Neural cell (in vitro differentiated cells): ENCODE measurements around the gene YKT6. TPM values are rescaled to one million over a fixed set of nuclear protein-coding genes. Genes with fewer than 3 reads are reported as not detected.

Experiments used
- H2AFZ ChIP-seq: fragments of 200-600, 300-800 bp; sonication (generic), shearing (Covaris generic); 2 replicates; pipeline ENCODE4 v1.6.0; 2014; ENCODE audit warnings: low read depth, mild to moderate bottlenecking, antibody characterized with exemption, low read length, moderate library complexity
- H3F3A ChIP-seq: fragments of 200-600 bp; shearing (Covaris generic); 2 replicates; pipeline ENCODE4 v1.6.1; 2016; ENCODE audit warnings: mild to moderate bottlenecking, moderate library complexity, mixed read lengths, antibody characterized with exemption, low read length; ENCODE audit not compliant: insufficient read depth, poor library complexity, severe bottlenecking
- H3K27ac ChIP-seq: fragments of 200-600, 300-800 bp; sonication (generic), shearing (Covaris generic); 2 replicates; pipeline ENCODE4 v1.5.1; 2014; ENCODE audit warnings: mild to moderate bottlenecking, low read length, moderate library complexity
- H3K27me3 ChIP-seq: fragments of 300-800, 200-600 bp; sonication (generic), shearing (Covaris generic); 2 replicates; pipeline ENCODE4 v1.6.0; 2014; ENCODE audit warnings: mild to moderate bottlenecking, low read depth, low read length, moderate library complexity; ENCODE audit not compliant: insufficient read depth
- H3K36me3 ChIP-seq: fragments of 300-800, 200-600 bp; sonication (generic), shearing (Covaris generic); 2 replicates; pipeline ENCODE4 v1.5.1; 2014; ENCODE audit warnings: mild to moderate bottlenecking, antibody characterized with exemption, low read length, moderate library complexity; ENCODE audit not compliant: insufficient read depth
- H3K4me2 ChIP-seq: fragments of 300-800, 200-600 bp; sonication (generic), shearing (Covaris generic); 2 replicates; pipeline ENCODE4 v1.6.0; 2014; ENCODE audit warnings: mild to moderate bottlenecking, low read length
- H3K4me3 ChIP-seq: fragments of 300-800, 200-600 bp; sonication (generic), shearing (Covaris generic); 2 replicates; pipeline ENCODE4 v1.5.1; 2014; ENCODE audit warnings: mild to moderate bottlenecking, low read length, moderate library complexity
- H3K79me2 ChIP-seq: fragments of 200-600 bp; shearing (Covaris generic); replicated peaks from 2 replicates; pipeline ENCODE4 v1.6.0; 2014; ENCODE audit warnings: mild to moderate bottlenecking, low read length, moderate library complexity; ENCODE audit not compliant: insufficient read depth
- H3K9ac ChIP-seq: fragments of 300-800, 200-600 bp; sonication (generic), shearing (Covaris generic); 2 replicates; pipeline ENCODE4 v1.6.1; 2016; ENCODE audit warnings: mild to moderate bottlenecking, low read length, mixed read lengths
- H3K9me2 ChIP-seq: fragments of 200-600 bp; shearing (Covaris generic); 2 replicates; pipeline ENCODE4 v1.6.1; 2016; ENCODE audit warnings: mild to moderate bottlenecking, low read length, mixed read lengths; ENCODE audit not compliant: insufficient read depth
- H3K9me3 ChIP-seq: fragments of 200-600, 300-800 bp; sonication (generic), shearing (Covaris generic); 2 replicates; pipeline ENCODE4 v1.6.1; 2016; ENCODE audit warnings: mild to moderate bottlenecking, mixed run types, low read length, moderate library complexity, mixed read lengths
- H4K20me1 ChIP-seq: fragments of 200-600 bp; shearing (Covaris generic); 2 replicates; pipeline ENCODE4 v1.6.1; 2016; ENCODE audit warnings: mild to moderate bottlenecking, mixed run types; ENCODE audit not compliant: insufficient read depth
- EP300 ChIP-seq: fragments of 450-650 bp; conservative IDR thresholded peaks from 2 replicates; pipeline ENCODE4 v1.6.1; 2014; ENCODE audit warnings: antibody characterized with exemption, mild to moderate bottlenecking, moderate library complexity; ENCODE audit not compliant: poor library complexity, severe bottlenecking
- EZH2 ChIP-seq: fragments of 200-600, 300-800 bp; shearing (Covaris generic), sonication (generic); IDR thresholded peaks from 2 replicates; pipeline ENCODE4 v1.6.1; 2014; ENCODE audit warnings: antibody characterized with exemption, low read length, borderline replicate concordance, mild to moderate bottlenecking; ENCODE audit not compliant: insufficient read depth, poor library complexity, severe bottlenecking
- MXI1 ChIP-seq: fragments of 450-650 bp; conservative IDR thresholded peaks from 2 replicates; pipeline ENCODE4 v1.6.1; 2014; ENCODE audit warnings: antibody characterized with exemption, mild to moderate bottlenecking; ENCODE audit not compliant: poor library complexity, severe bottlenecking
- POLR2AphosphoS5 ChIP-seq: IDR thresholded peaks from 2 replicates; pipeline ENCODE4 v1.6.1; 2012
- RAD21 ChIP-seq: fragments of 450-650 bp; conservative IDR thresholded peaks from 2 replicates; pipeline ENCODE4 v1.6.1; 2014; ENCODE audit warnings: antibody characterized with exemption, mild to moderate bottlenecking, moderate library complexity
- SMC3 ChIP-seq: fragments of 450-650 bp; conservative IDR thresholded peaks from 2 replicates; pipeline ENCODE4 v1.6.1; 2014; ENCODE audit warnings: antibody characterized with exemption, mild to moderate bottlenecking, moderate library complexity; ENCODE audit not compliant: poor library complexity
- TAF1 ChIP-seq: IDR thresholded peaks from 2 replicates; pipeline ENCODE4 v1.6.1; 2012; ENCODE audit warnings: low read depth
- polyA plus RNA-seq: library from polyadenylated mRNA; depleted of rRNA; stranded (reverse); fragments of >200 nt; gene quantifications from 2 replicates; pipeline ENCODE4 v1.2.3, GENCODE V29; 2014
- TF ChIP-seq, protein P1 (sequence below): IDR thresholded peaks from 2 replicates; pipeline ENCODE4 v1.6.1; 2012; ENCODE audit warnings: borderline replicate concordance
- TF ChIP-seq, protein P2 (sequence below): fragments of 450-650 bp; IDR thresholded peaks from 2 replicates; pipeline ENCODE4 v1.5.1; 2014; ENCODE audit warnings: antibody characterized with exemption, mild to moderate bottlenecking, moderate library complexity; ENCODE audit not compliant: poor library complexity, severe bottlenecking

YKT6 gene
- polyA plus RNA-seq, 1 donor from 2014 or later: 93.4 TPM

DNA sequence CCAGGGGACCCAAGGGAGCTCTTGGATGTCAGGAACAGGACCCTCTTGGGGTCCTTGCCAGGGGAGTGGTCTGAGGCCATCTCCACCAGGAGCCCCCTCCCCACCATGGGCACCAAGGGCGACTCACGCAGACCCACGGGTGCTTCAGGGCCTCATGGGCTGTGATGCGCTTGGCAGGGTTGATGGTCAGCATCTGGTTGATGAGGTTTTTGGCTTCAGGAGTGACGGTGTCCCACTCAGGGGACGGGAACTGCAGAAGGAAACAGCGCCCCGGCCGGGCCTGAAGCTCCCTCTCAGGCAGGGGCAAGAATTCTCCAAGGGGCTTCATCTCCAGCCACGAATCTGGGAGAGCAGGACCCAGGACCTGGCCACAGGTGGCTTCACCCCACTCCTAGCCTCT is 41.3 kb downstream of the YKT6 start:
- TF ChIP-seq TAF1: no peak
- TF ChIP-seq RAD21: no peak
- no peak for TF ChIP-seq EP300
- TF ChIP-seq, protein P1, sequence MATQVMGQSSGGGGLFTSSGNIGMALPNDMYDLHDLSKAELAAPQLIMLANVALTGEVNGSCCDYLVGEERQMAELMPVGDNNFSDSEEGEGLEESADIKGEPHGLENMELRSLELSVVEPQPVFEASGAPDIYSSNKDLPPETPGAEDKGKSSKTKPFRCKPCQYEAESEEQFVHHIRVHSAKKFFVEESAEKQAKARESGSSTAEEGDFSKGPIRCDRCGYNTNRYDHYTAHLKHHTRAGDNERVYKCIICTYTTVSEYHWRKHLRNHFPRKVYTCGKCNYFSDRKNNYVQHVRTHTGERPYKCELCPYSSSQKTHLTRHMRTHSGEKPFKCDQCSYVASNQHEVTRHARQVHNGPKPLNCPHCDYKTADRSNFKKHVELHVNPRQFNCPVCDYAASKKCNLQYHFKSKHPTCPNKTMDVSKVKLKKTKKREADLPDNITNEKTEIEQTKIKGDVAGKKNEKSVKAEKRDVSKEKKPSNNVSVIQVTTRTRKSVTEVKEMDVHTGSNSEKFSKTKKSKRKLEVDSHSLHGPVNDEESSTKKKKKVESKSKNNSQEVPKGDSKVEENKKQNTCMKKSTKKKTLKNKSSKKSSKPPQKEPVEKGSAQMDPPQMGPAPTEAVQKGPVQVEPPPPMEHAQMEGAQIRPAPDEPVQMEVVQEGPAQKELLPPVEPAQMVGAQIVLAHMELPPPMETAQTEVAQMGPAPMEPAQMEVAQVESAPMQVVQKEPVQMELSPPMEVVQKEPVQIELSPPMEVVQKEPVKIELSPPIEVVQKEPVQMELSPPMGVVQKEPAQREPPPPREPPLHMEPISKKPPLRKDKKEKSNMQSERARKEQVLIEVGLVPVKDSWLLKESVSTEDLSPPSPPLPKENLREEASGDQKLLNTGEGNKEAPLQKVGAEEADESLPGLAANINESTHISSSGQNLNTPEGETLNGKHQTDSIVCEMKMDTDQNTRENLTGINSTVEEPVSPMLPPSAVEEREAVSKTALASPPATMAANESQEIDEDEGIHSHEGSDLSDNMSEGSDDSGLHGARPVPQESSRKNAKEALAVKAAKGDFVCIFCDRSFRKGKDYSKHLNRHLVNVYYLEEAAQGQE: no peak
- no peak for TF ChIP-seq EZH2
- TF ChIP-seq POLR2AphosphoS5: no peak
- TF ChIP-seq, protein P2, sequence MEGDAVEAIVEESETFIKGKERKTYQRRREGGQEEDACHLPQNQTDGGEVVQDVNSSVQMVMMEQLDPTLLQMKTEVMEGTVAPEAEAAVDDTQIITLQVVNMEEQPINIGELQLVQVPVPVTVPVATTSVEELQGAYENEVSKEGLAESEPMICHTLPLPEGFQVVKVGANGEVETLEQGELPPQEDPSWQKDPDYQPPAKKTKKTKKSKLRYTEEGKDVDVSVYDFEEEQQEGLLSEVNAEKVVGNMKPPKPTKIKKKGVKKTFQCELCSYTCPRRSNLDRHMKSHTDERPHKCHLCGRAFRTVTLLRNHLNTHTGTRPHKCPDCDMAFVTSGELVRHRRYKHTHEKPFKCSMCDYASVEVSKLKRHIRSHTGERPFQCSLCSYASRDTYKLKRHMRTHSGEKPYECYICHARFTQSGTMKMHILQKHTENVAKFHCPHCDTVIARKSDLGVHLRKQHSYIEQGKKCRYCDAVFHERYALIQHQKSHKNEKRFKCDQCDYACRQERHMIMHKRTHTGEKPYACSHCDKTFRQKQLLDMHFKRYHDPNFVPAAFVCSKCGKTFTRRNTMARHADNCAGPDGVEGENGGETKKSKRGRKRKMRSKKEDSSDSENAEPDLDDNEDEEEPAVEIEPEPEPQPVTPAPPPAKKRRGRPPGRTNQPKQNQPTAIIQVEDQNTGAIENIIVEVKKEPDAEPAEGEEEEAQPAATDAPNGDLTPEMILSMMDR: no peak
- no peak for TF ChIP-seq MXI1
- no peak for TF ChIP-seq SMC3
- no peak overlapping the region for H3K27ac ChIP-seq
- H3K27me3 ChIP-seq: no peaks in the 10 kb centered on the region
- H3K9me3 ChIP-seq: no peaks in the 10 kb centered on the region
- no peak overlapping the region for H2AFZ ChIP-seq
- H3F3A ChIP-seq: no peaks in the 10 kb centered on the region
- no peak overlapping the region for H3K4me2 ChIP-seq
- no peaks in the 10 kb centered on the region for H3K79me2 ChIP-seq
- no peaks in the 10 kb centered on the region for H3K9me2 ChIP-seq
- H4K20me1 ChIP-seq: no peaks in the 10 kb centered on the region
- no peak overlapping the region for H3K4me3 ChIP-seq
- no peaks in the 10 kb centered on the region for H3K36me3 ChIP-seq
- H3K9ac ChIP-seq: no peak overlapping the region

- Histone ChIP-seq H3K9ac (no peak overlapping the region), H3K27me3 (no peaks in the 10 kb centered on the region), H3F3A (no peaks in the 10 kb centered on the region), H3K4me2 (no peak overlapping the region), H3K4me3 (no peak overlapping the region), H3K36me3 (no peaks in the 10 kb centered on the region), H4K20me1 (no peaks in the 10 kb centered on the region), H3K9me3 (no peaks in the 10 kb centered on the region), H3K79me2 (no peaks in the 10 kb centered on the region), H3K27ac (no peak overlapping the region), H2AFZ (no peak overlapping the region), H3K9me2 (no peaks in the 10 kb centered on the region)
- TF ChIP-seq, protein P2: no peak
- TF ChIP-seq EP300 (no peak), TAF1 (no peak), RAD21 (no peak), MXI1 (no peak), SMC3 (no peak), EZH2 (no peak), POLR2AphosphoS5 (no peak)
- TF ChIP-seq, protein P1: no peak
These were observed 43.5 kb downstream of the YKT6 start for GRCh38 chr7:44244282-44244681.
